SK-N-SH (cell line): ENCODE measurements around the gene LPP. TPM values are rescaled to one million over a fixed set of nuclear protein-coding genes. Genes with fewer than 3 reads are reported as not detected.

Source experiments
- CTCF ChIA-PET: fragments of 300-600, 350-600 bp; formaldehyde crosslinking; extraction: SDS; loops from one replicate; lab custom pipeline; 2021; lab: Yijun Ruan, JAX
- POLR2A ChIA-PET: fragments of 350-600 bp; sonication (Branson Sonifier 250); formaldehyde crosslinking; extraction: SDS; loops from one replicate; lab custom pipeline; 2020; ENCODE audit warnings: antibody characterized with exemption, inconsistent platforms; lab: Yijun Ruan, JAX
- DNase-seq: peaks from one replicate; pipeline ENCODE4 v3.0.0; 2012
- H2AFZ ChIP-seq: fragments of 200-600 bp; sonication (generic); 2 replicates; pipeline ENCODE4 v1.8.1; 2016; ENCODE audit warnings: antibody characterized with exemption, mild to moderate bottlenecking, low read depth
- H3F3A ChIP-seq: fragments of 200-600 bp; sonication (generic); replicated peaks from 2 replicates; pipeline ENCODE3; 2016; ENCODE audit warnings: antibody characterized with exemption, mild to moderate bottlenecking; ENCODE audit not compliant: insufficient read depth
- H3K27ac ChIP-seq, 2 experiments: fragments of 200-500 bp in 1 of 2; fragments of 200-600 bp in 1 of 2; sonication (Bioruptor generic) in 1 of 2; sonication (generic), shearing (Covaris generic) in 1 of 2; 2 replicates each; pipeline versions ENCODE4 v1.5.1 to v1.6.1; 2014 to 2016; ENCODE audit warnings: low read depth in 2 of 2, inconsistent platforms in 1 of 2, low read length in 1 of 2, mild to moderate bottlenecking in 1 of 2, mixed read lengths in 1 of 2
- H3K27me3 ChIP-seq: fragments of 200-600 bp; sonication (generic), shearing (Covaris generic); 2 replicates; pipeline ENCODE4 v1.6.1; 2016; ENCODE audit warnings: mixed run types; ENCODE audit not compliant: insufficient read depth
- H3K36me3 ChIP-seq, 2 experiments: fragments of 200-500 bp in 1 of 2; fragments of 200-600 bp in 1 of 2; sonication (Bioruptor generic) in 1 of 2; sonication (generic) in 1 of 2; replicated peaks in 1 of 2; 2 replicates each; pipeline versions ENCODE3 to v1.5.1; 2014 to 2016; ENCODE audit warnings: low read length in 1 of 2, mild to moderate bottlenecking in 1 of 2; ENCODE audit not compliant: insufficient read depth in 2 of 2, control insufficient read depth in 1 of 2
- H3K4me1 ChIP-seq, 2 experiments: fragments of 200-500 bp in 1 of 2; fragments of 200-600 bp in 1 of 2; sonication (Bioruptor generic) in 1 of 2; sonication (generic), shearing (Covaris generic) in 1 of 2; 2 replicates each; pipeline versions ENCODE4 v1.5.1 to v1.6.1; 2014 to 2016; ENCODE audit warnings: low read depth in 1 of 2, low read length in 1 of 2, mixed run types in 1 of 2; ENCODE audit not compliant: insufficient read depth in 2 of 2, control insufficient read depth in 1 of 2
- H3K4me2 ChIP-seq: fragments of 200-600 bp; sonication (generic), shearing (Covaris generic); 2 replicates; pipeline ENCODE4 v1.6.1; 2017; ENCODE audit warnings: mixed run types
- H3K4me3 ChIP-seq, 2 experiments: fragments of 200-500 bp in 1 of 2; fragments of 200-600 bp in 1 of 2; sonication (Bioruptor generic) in 1 of 2; sonication (generic), shearing (Covaris generic) in 1 of 2; 2 replicates each; pipeline versions ENCODE4 v1.5.1 to v1.8.1; 2014 to 2016; ENCODE audit warnings: low read depth in 2 of 2, inconsistent platforms in 1 of 2, low read length in 1 of 2, mild to moderate bottlenecking in 1 of 2, mixed read lengths in 1 of 2, moderate library complexity in 1 of 2
- H3K79me2 ChIP-seq: fragments of 200-600 bp; sonication (generic); 2 replicates; pipeline ENCODE4 v1.8.1; 2017; ENCODE audit warnings: mild to moderate bottlenecking; ENCODE audit not compliant: insufficient read depth
- H3K9ac ChIP-seq: fragments of 200-600 bp; sonication (generic); 2 replicates; pipeline ENCODE4 v1.6.1; 2017; ENCODE audit warnings: mixed run types
- H3K9me2 ChIP-seq: fragments of 200-600 bp; sonication (generic); 2 replicates; pipeline ENCODE4 v1.6.1; 2017; ENCODE audit warnings: mixed run types
- H3K9me3 ChIP-seq: fragments of 200-600 bp; sonication (generic); 2 replicates; pipeline ENCODE4 v1.6.1; 2017; ENCODE audit warnings: mixed run types, mild to moderate bottlenecking, moderate library complexity
- H4K20me1 ChIP-seq: fragments of 200-600 bp; sonication (generic); 2 replicates; pipeline ENCODE4 v1.6.1; 2017; ENCODE audit warnings: mild to moderate bottlenecking, mixed run types; ENCODE audit not compliant: insufficient read depth
- ELF1 ChIP-seq: IDR thresholded peaks from 2 replicates; pipeline ENCODE4 v1.4.0; 2012
- EP300 ChIP-seq, 2 experiments: IDR thresholded peaks; 2 replicates each; pipeline versions ENCODE4 v1.4.0 to v1.6.1; 2012; ENCODE audit warnings: borderline replicate concordance in 1 of 2, low read depth in 1 of 2, low read length in 1 of 2
- FOSL2 ChIP-seq: IDR thresholded peaks from 2 replicates; pipeline ENCODE4 v1.4.0; 2012; ENCODE audit warnings: low read depth, mild to moderate bottlenecking, moderate library complexity, borderline replicate concordance
- FOXM1 ChIP-seq: IDR thresholded peaks from 2 replicates; pipeline ENCODE4 v1.4.0; 2012; ENCODE audit warnings: low read depth, mild to moderate bottlenecking
- GATA2 ChIP-seq: sonication (generic); formaldehyde crosslinking; IDR thresholded peaks from 2 replicates; pipeline ENCODE4 v1.5.0; 2020; ENCODE audit warnings: mild to moderate bottlenecking, missing genetic modification reagents
- JUND ChIP-seq: IDR thresholded peaks from 2 replicates; pipeline ENCODE4 v1.4.0; 2012
- MEF2A ChIP-seq: IDR thresholded peaks from 2 replicates; pipeline ENCODE4 v1.4.0; 2012; ENCODE audit warnings: low read depth, borderline replicate concordance
- MXI1 ChIP-seq: IDR thresholded peaks from 2 replicates; pipeline ENCODE4 v1.6.1; 2012; ENCODE audit warnings: mild to moderate bottlenecking, low read depth, low read length, improper control_type of control experiment
- RAD21 ChIP-seq: IDR thresholded peaks from 2 replicates; pipeline ENCODE4 v1.6.1; 2012; ENCODE audit warnings: mild to moderate bottlenecking, low read length
- RCOR1 ChIP-seq: fragments of 150-350 bp; IDR thresholded peaks from 2 replicates; pipeline ENCODE4 v1.6.1; 2017; ENCODE audit warnings: antibody characterized with exemption, low read length
- RXRA ChIP-seq: IDR thresholded peaks from 2 replicates; pipeline ENCODE4 v1.4.0; 2012; ENCODE audit warnings: low read depth, mild to moderate bottlenecking, borderline replicate concordance
- TAF1 ChIP-seq: IDR thresholded peaks from 2 replicates; pipeline ENCODE4 v1.6.1; 2012; ENCODE audit warnings: low read depth, mild to moderate bottlenecking, low read length, moderate library complexity, borderline replicate concordance
- YY1 ChIP-seq: IDR thresholded peaks from 2 replicates; pipeline ENCODE4 v1.4.0; 2012; ENCODE audit warnings: low read depth, mild to moderate bottlenecking
- WGBS: methylation state at CpG from one replicate; pipeline ENCODE4 v1.1.6; 2017; ENCODE audit warnings: low lambda C conversion rate; 5-methylcytosine and 5-hydroxymethylcytosine counted together
- polyA plus RNA-seq, 3 experiments: library from polyadenylated mRNA; depleted of rRNA; stranded (reverse); fragments of >200 nt; gene quantifications; 2 replicates each; pipeline ENCODE4 v1.2.3, GENCODE V29; 2012
- TF ChIP-seq, protein P1 (sequence below): IDR thresholded peaks from 2 replicates; pipeline ENCODE4; 2012
- TF ChIP-seq, protein P2 (sequence below): fragments of 200-600 bp; sonication (generic); IDR thresholded peaks from 2 replicates; pipeline ENCODE4 v1.6.1; 2017; ENCODE audit warnings: antibody characterized with exemption, mild to moderate bottlenecking, moderate library complexity
- TF ChIP-seq, protein P3 (sequence below): IDR thresholded peaks from 2 replicates; pipeline ENCODE4 v1.4.0; 2012; ENCODE audit warnings: low read depth, borderline replicate concordance

Gene LPP
- polyA plus RNA-seq, 1 of the 3 experiments (the other 2 are of a cell fraction), result 6.6 TPM

DNA sequence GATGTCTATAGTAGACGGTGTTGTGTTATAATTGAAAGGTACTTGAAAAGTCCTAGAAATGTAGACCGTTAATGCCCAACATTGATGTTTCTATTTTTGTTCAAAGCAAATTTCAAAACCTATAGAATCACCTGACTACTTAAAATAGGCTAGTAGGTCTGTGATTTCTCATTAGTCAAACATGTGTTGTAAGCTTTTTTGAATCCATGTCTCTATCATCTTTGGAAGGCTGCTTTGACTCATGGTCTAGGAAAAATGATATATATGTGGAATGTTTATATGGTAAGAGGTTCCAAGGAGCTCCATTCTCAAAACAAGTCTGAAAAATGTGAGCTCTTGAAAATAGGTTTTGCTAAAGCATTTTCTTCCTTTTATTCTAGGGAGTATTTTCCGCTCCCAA lies 375.3 kb downstream of the LPP start:
- Histone ChIP-seq H2AFZ (no peak overlapping the region), H3K4me2 (no peak overlapping the region), H3F3A (peaks cover 11% of the 10 kb centered on the region), H3K9me3 (no peaks in the 10 kb centered on the region), H3K9ac (no peak overlapping the region), H3K36me3 (peaks cover 0 to 16% of the 10 kb centered on the region in 2 experiments), H3K4me1 (peaks cover 0 to 13% of the 10 kb centered on the region in 2 experiments; a peak in 2 of 4 replicates), H3K79me2 (peaks cover 58% of the 10 kb centered on the region; the same call in 1 of the 2 replicates), H3K27me3 (no peaks in the 10 kb centered on the region), H3K9me2 (no peaks in the 10 kb centered on the region), H3K4me3 (no peak overlapping the region), H3K27ac (no peak overlapping the region), H4K20me1 (no peaks in the 10 kb centered on the region; the same call in 1 of the 2 replicates)
- 81% methylated on average over 3 of the region's 3 CpGs for WGBS
- TF ChIP-seq, protein P1, sequence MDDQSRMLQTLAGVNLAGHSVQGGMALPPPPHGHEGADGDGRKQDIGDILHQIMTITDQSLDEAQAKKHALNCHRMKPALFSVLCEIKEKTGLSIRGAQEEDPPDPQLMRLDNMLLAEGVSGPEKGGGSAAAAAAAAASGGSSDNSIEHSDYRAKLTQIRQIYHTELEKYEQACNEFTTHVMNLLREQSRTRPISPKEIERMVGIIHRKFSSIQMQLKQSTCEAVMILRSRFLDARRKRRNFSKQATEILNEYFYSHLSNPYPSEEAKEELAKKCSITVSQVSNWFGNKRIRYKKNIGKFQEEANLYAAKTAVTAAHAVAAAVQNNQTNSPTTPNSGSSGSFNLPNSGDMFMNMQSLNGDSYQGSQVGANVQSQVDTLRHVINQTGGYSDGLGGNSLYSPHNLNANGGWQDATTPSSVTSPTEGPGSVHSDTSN, result 0 out of 2 replicates have a peak, but pooled peaks have one; percentile 8
- TF ChIP-seq RXRA, result no peak
- ChIA-PET POLR2A (no interaction called here), CTCF (interaction anchor here (1.5 kb wide), 1 partner anchor 789 kb away, joined by 5 read pairs; no protein-coding TSS in a partner anchor)
- DNase-seq, result no peak

DNA sequence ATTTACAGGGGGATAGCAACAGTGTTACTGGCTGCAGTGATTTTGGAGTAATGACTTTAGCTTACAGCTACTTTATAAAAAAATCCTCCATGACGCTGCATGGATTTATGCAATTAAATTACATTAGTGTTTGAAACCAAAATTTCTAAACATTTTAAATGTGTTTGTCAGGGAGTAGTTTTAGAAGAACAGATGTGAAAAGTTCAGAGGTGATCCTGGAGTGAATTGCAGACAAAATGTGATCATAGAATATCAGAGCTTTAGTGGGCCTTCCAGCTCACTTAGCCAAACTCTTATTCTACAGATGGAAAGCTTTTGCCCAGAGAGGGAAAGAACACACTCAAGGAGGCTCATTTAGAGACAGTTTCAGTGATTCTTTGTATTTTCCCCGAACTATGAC lies 376.3 kb downstream of the LPP start:
- no peak overlapping the region for H3K4me2 ChIP-seq
- POLR2A ChIA-PET, result no interaction called here
- H3K27ac ChIP-seq, result no peak overlapping the region
- no peaks in the 10 kb centered on the region for H3K27me3 ChIP-seq
- no peak for DNase-seq
- H3K9me3 ChIP-seq, result no peaks in the 10 kb centered on the region
- H2AFZ ChIP-seq, result no peak overlapping the region
- peaks cover 0 to 11% of the 10 kb centered on the region in 2 experiments for H3K36me3 ChIP-seq
- CTCF ChIA-PET, result interaction anchor here (1.5 kb wide), 1 partner anchor 790 kb away, joined by 5 read pairs; no protein-coding TSS in a partner anchor
- H3F3A ChIP-seq, result peaks cover 12% of the 10 kb centered on the region
- H4K20me1 ChIP-seq, result no peaks in the 10 kb centered on the region; the same call in 1 of the 2 replicates
- H3K9me2 ChIP-seq, result no peaks in the 10 kb centered on the region
- no peak overlapping the region for H3K4me3 ChIP-seq
- TF ChIP-seq MEF2A (no peak), RCOR1 (no peak), GATA2 (CRISPR knock-in tag) (no peak), FOSL2 (no peak), RAD21 (no peak), ELF1 (no peak), EP300 (IDR thresholded peaks at IDR 0.05; ENCODE audit: borderline replicate concordance in 1 of 2, low read depth in 1 of 2, low read length in 1 of 2) (no peak), MXI1 (no peak), TAF1 (no peak), FOXM1 (no peak), YY1 (no peak), RXRA (no peak), JUND (no peak)
- TF ChIP-seq, protein P1, result no peak
- TF ChIP-seq, protein P2, sequence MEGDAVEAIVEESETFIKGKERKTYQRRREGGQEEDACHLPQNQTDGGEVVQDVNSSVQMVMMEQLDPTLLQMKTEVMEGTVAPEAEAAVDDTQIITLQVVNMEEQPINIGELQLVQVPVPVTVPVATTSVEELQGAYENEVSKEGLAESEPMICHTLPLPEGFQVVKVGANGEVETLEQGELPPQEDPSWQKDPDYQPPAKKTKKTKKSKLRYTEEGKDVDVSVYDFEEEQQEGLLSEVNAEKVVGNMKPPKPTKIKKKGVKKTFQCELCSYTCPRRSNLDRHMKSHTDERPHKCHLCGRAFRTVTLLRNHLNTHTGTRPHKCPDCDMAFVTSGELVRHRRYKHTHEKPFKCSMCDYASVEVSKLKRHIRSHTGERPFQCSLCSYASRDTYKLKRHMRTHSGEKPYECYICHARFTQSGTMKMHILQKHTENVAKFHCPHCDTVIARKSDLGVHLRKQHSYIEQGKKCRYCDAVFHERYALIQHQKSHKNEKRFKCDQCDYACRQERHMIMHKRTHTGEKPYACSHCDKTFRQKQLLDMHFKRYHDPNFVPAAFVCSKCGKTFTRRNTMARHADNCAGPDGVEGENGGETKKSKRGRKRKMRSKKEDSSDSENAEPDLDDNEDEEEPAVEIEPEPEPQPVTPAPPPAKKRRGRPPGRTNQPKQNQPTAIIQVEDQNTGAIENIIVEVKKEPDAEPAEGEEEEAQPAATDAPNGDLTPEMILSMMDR, result no peak
- TF ChIP-seq, protein P3, sequence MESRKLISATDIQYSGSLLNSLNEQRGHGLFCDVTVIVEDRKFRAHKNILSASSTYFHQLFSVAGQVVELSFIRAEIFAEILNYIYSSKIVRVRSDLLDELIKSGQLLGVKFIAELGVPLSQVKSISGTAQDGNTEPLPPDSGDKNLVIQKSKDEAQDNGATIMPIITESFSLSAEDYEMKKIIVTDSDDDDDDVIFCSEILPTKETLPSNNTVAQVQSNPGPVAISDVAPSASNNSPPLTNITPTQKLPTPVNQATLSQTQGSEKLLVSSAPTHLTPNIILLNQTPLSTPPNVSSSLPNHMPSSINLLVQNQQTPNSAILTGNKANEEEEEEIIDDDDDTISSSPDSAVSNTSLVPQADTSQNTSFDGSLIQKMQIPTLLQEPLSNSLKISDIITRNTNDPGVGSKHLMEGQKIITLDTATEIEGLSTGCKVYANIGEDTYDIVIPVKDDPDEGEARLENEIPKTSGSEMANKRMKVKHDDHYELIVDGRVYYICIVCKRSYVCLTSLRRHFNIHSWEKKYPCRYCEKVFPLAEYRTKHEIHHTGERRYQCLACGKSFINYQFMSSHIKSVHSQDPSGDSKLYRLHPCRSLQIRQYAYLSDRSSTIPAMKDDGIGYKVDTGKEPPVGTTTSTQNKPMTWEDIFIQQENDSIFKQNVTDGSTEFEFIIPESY, result no peak
- peaks cover 61% of the 10 kb centered on the region; the same call in 1 of the 2 replicates for H3K79me2 ChIP-seq
- H3K9ac ChIP-seq, result no peak overlapping the region
- H3K4me1 ChIP-seq, result peaks cover 0 to 18% of the 10 kb centered on the region in 2 experiments; a peak in 2 of 4 replicates
- 66% methylated on average over 2 of the region's 2 CpGs for WGBS
